GM12878 (cell line): ENCODE data around the gene ERMARD. TPM values are rescaled to one million over a fixed set of nuclear protein-coding genes. Genes with fewer than 3 reads are reported as not detected.

Experiments used
- BHLHE40 ChIP-seq, 2 experiments: fragments of 450-650 bp in 1 of 2; IDR thresholded peaks; 2 replicates each; pipeline ENCODE4 v1.6.1; 2011 to 2017; ENCODE audit warnings: low read depth in 2 of 2, borderline replicate concordance in 1 of 2, improper control_type of control experiment in 1 of 2, low read length in 1 of 2, mild to moderate bottlenecking in 1 of 2
- CHD1 ChIP-seq: IDR thresholded peaks from 2 replicates; pipeline ENCODE4 v1.6.1; 2012; ENCODE audit warnings: low read depth, low read length, improper control_type of control experiment
- ETV6 ChIP-seq, 2 experiments: fragments of 450-650 bp in 1 of 2; IDR thresholded peaks in 1 of 2; conservative IDR thresholded peaks in 1 of 2; 2 replicates each; pipeline ENCODE4 v1.6.1; 2014; ENCODE audit warnings: antibody characterized with exemption in 1 of 2, borderline replicate concordance in 1 of 2, low read depth in 1 of 2, mild to moderate bottlenecking in 1 of 2, moderate library complexity in 1 of 2
- EZH2 ChIP-seq: IDR thresholded peaks from 2 replicates; pipeline ENCODE4 v1.6.1; 2012; ENCODE audit warnings: low read depth, mild to moderate bottlenecking, control low read depth, inconsistent platforms, low read length, borderline replicate concordance; ENCODE audit not compliant: control insufficient read depth
- NBN ChIP-seq: fragments of 450-650 bp; IDR thresholded peaks from 2 replicates; pipeline ENCODE4 v1.6.1; 2016
- NFYB ChIP-seq: IDR thresholded peaks from 2 replicates; pipeline ENCODE4 v1.6.1; 2011; ENCODE audit warnings: low read depth, mild to moderate bottlenecking, low read length, improper control_type of control experiment, moderate library complexity; ENCODE audit not compliant: insufficient read depth
- NRF1 ChIP-seq: conservative IDR thresholded peaks from 2 replicates; pipeline ENCODE4 v1.6.1; 2011; ENCODE audit warnings: mild to moderate bottlenecking, low read depth, low read length, improper control_type of control experiment
- POU2F2 ChIP-seq: IDR thresholded peaks from 3 replicates; pipeline ENCODE4 v1.6.1; 2011; ENCODE audit warnings: low read depth, mild to moderate bottlenecking, low read length, borderline replicate concordance
- SIN3A ChIP-seq: IDR thresholded peaks from 2 replicates; pipeline ENCODE4 v1.6.1; 2012; ENCODE audit warnings: low read depth, low read length, improper control_type of control experiment
- SMARCA5 ChIP-seq: fragments of 450-650 bp; IDR thresholded peaks from 2 replicates; pipeline ENCODE4 v1.6.1; 2017; ENCODE audit warnings: mild to moderate bottlenecking
- polyA plus RNA-seq, 11 experiments: library from polyadenylated mRNA; depleted of rRNA in 4 of 11; unstranded in 6 of 11; stranded (reverse) in 5 of 11; fragments of >200 nt; fragmentation: Nextera tagmentation in 4 of 11; fragmentation: Illumina TruSeq in 1 of 11; extraction: Ambion mirVana in 4 of 11; extraction: Trizol in 1 of 11; gene quantifications; 1 replicate in 1 of 11; 2 replicates in 10 of 11; pipeline versions ENCODE4 v1.2.1 to v1.2.3, GENCODE V29; 2011 to 2016; ENCODE audit warnings: inconsistent platforms in 2 of 11, missing spikeins in 2 of 11, low read depth in 1 of 11
- total RNA-seq, 4 experiments: library from RNA; depleted of rRNA in 3 of 4; stranded (reverse); fragments of >200 nt in 3 of 4; fragmentation: Illumina TruSeq in 1 of 4; extraction: Trizol in 1 of 4; gene quantifications; 2 replicates each; pipeline versions ENCODE4 v1.2.1 to v1.2.3, GENCODE V29; 2013 to 2021
- TF ChIP-seq, protein P1 (sequence below): fragments of 450-650 bp; formaldehyde crosslinking; IDR thresholded peaks from 2 replicates; pipeline ENCODE4 v1.4.0; 2020; ENCODE audit warnings: mild to moderate bottlenecking, moderate library complexity
- TF ChIP-seq, protein P2 (sequence below): fragments of 450-650 bp; formaldehyde crosslinking; IDR thresholded peaks from 2 replicates; pipeline ENCODE4 v1.4.0; 2022; ENCODE audit warnings: mild to moderate bottlenecking, moderate library complexity

ERMARD gene
- total and polyA plus RNA-seq, 10 of the 15 experiments (the other 5 are each of a cell fraction or from before 2014, with no cell fraction given): 24.4 to 63.3 (median 34.1) TPM

DNA sequence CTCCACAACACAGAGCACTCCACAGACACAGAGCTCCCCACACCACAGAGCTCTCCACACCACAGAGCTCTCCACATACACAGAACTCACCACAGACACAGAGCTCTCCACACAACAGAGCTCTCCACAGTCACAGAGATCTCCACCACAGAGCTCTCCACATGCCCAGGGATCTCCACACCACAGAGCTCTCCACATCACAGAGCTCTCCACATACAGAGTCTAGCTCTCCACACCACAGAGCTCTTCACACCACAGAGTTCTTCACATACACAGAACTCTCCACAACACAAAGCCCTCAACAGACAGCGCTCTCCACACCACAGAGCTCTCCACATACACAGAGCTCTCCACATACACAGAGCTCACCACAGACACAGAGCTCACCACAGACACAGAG, 55.3 kb downstream of the ERMARD start (continued):
- TF ChIP-seq NFYB (no peak), ETV6 (conservative IDR thresholded peaks at IDR 0.05 in 1 of 2, IDR thresholded peaks at IDR 0.05 in 1 of 2; ENCODE audit: borderline replicate concordance in 1 of 2, low read depth in 1 of 2) (no peak), POU2F2 (no peak), NBN (no peak), CHD1 (no peak), SIN3A (no peak), SMARCA5 (no peak), BHLHE40 (IDR thresholded peaks at IDR 0.05; ENCODE audit: borderline replicate concordance in 1 of 2, low read depth in 2 of 2, low read length in 1 of 2) (no peak), EZH2 (no peak), NRF1 (no peak)
- TF ChIP-seq, protein P1, sequence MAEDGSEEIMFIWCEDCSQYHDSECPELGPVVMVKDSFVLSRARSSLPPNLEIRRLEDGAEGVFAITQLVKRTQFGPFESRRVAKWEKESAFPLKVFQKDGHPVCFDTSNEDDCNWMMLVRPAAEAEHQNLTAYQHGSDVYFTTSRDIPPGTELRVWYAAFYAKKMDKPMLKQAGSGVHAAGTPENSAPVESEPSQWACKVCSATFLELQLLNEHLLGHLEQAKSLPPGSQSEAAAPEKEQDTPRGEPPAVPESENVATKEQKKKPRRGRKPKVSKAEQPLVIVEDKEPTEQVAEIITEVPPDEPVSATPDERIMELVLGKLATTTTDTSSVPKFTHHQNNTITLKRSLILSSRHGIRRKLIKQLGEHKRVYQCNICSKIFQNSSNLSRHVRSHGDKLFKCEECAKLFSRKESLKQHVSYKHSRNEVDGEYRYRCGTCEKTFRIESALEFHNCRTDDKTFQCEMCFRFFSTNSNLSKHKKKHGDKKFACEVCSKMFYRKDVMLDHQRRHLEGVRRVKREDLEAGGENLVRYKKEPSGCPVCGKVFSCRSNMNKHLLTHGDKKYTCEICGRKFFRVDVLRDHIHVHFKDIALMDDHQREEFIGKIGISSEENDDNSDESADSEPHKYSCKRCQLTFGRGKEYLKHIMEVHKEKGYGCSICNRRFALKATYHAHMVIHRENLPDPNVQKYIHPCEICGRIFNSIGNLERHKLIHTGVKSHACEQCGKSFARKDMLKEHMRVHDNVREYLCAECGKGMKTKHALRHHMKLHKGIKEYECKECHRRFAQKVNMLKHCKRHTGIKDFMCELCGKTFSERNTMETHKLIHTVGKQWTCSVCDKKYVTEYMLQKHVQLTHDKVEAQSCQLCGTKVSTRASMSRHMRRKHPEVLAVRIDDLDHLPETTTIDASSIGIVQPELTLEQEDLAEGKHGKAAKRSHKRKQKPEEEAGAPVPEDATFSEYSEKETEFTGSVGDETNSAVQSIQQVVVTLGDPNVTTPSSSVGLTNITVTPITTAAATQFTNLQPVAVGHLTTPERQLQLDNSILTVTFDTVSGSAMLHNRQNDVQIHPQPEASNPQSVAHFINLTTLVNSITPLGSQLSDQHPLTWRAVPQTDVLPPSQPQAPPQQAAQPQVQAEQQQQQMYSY (CRISPR knock-in tag): no peak
- TF ChIP-seq, protein P2, sequence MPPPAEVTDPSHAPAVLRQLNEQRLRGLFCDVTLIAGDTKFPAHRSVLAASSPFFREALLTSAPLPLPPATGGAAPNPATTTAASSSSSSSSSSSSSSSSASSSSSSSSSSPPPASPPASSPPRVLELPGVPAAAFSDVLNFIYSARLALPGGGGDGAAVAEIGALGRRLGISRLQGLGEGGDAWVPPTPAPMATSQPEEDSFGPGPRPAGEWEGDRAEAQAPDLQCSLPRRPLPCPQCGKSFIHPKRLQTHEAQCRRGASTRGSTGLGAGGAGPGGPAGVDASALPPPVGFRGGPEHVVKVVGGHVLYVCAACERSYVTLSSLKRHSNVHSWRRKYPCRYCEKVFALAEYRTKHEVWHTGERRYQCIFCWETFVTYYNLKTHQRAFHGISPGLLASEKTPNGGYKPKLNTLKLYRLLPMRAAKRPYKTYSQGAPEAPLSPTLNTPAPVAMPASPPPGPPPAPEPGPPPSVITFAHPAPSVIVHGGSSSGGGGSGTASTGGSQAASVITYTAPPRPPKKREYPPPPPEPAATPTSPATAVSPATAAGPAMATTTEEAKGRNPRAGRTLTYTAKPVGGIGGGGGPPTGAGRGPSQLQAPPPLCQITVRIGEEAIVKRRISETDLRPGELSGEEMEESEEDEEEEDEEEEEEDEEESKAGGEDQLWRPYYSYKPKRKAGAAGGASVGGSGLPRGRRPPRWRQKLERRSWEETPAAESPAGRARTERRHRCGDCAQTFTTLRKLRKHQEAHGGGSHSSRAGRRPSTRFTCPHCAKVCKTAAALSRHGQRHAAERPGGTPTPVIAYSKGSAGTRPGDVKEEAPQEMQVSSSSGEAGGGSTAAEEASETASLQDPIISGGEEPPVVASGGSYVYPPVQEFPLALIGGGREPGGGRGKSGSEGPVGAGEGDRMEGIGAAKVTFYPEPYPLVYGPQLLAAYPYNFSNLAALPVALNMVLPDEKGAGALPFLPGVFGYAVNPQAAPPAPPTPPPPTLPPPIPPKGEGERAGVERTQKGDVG: no peak
